Peyer's patch (tissue), 4 donors: Measurements from ENCODE around the gene DNMBP. TPM values are rescaled to one million over a fixed set of nuclear protein-coding genes. Genes with fewer than 3 reads are reported as not detected.

Experiments used
- DNase-seq, 3 donors: peaks; one replicate each; pipeline ENCODE4 v3.0.0-alpha.2; 2017 to 2019
- H3K27ac ChIP-seq, 4 donors: fragments of 200-600 bp; sonication (generic); one replicate each; pipeline ENCODE4 v1.5.1; 2016 to 2019
- H3K27me3 ChIP-seq, 2 donors: fragments of 200-600 bp; sonication (generic); one replicate each; pipeline ENCODE4 v1.5.1; 2019
- H3K36me3 ChIP-seq, 3 donors: fragments of 200-600 bp; sonication (generic); one replicate each; pipeline ENCODE4 v1.5.1; 2016 to 2019
- H3K4me1 ChIP-seq, 4 donors: fragments of 200-600 bp; sonication (generic); one replicate each; pipeline ENCODE4 v1.5.1; 2016 to 2019
- H3K4me3 ChIP-seq, 4 donors: fragments of 200-600 bp; sonication (generic); 1 replicate in 3 of 4; 2 replicates in 1 of 4; pipeline ENCODE4 v1.5.1; 2016 to 2019; ENCODE audit warnings: mild to moderate bottlenecking in 1 of 4
- H3K9me3 ChIP-seq, 4 donors: fragments of 200-600 bp; sonication (generic); one replicate each; pipeline ENCODE4 v1.5.1; 2016 to 2019; ENCODE audit warnings: mild to moderate bottlenecking in 1 of 4
- CTCF ChIP-seq, 6 experiments: fragments of 450-650 bp in 4 of 6; fragments of 200-600 bp in 2 of 6; sonication (generic) in 1 of 6; IDR thresholded peaks; one replicate each; pipeline ENCODE4 v1.5.1; 2017 to 2019; ENCODE audit warnings: antibody characterized with exemption in 6 of 6, mild to moderate bottlenecking in 3 of 6, moderate library complexity in 1 of 6
- POLR2A ChIP-seq, 2 donors: fragments of 450-650 bp; IDR thresholded peaks; one replicate each; pipeline ENCODE4 v1.5.1; 2017; ENCODE audit warnings: antibody characterized with exemption in 2 of 2, mild to moderate bottlenecking in 2 of 2, moderate library complexity in 2 of 2
- total RNA-seq, 4 donors: library from RNA; depleted of rRNA; stranded (reverse); fragments of >200 nt; gene quantifications; one replicate each; pipeline ENCODE4 v1.1.0, GENCODE V29; 2016

Gene DNMBP
- total RNA-seq, 4 donors from 2014 or later, result 53.6 to 96.0 (median 69.6) TPM

- TF ChIP-seq CTCF (IDR thresholded peaks at IDR 0.05), result no peak
- no peak for TF ChIP-seq POLR2A (IDR thresholded peaks at IDR 0.05)
- H3K4me1 ChIP-seq, result no peaks in the 10 kb centered on the region
- H3K27ac ChIP-seq, result peak overlapping the region in 1 of 4 donors; percentile 0
- DNase-seq, result no peak
- H3K9me3 ChIP-seq, result no peaks in the 10 kb centered on the region
- no peaks in the 10 kb centered on the region for H3K27me3 ChIP-seq
- no peak overlapping the region for H3K4me3 ChIP-seq
- no peaks in the 10 kb centered on the region for H3K36me3 ChIP-seq
These were observed 64.5 kb downstream of the DNMBP start for GRCh38 chr10:99945263-99945662.

GRCh38 chr10:99944860-99945259 is 64.9 kb downstream of the DNMBP start:
- Histone ChIP-seq H3K9me3 (no peaks in the 10 kb centered on the region), H3K4me1 (no peaks in the 10 kb centered on the region), H3K4me3 (no peak overlapping the region), H3K27me3 (no peaks in the 10 kb centered on the region), H3K36me3 (no peaks in the 10 kb centered on the region), H3K27ac (no peak overlapping the region)
- DNase-seq, result no peak
- no peak for TF ChIP-seq POLR2A (IDR thresholded peaks at IDR 0.05)
- no peak for TF ChIP-seq CTCF (IDR thresholded peaks at IDR 0.05)

- Histone ChIP-seq H3K4me1 (peaks cover 0 to 5% (median 0%) of the 10 kb centered on the region in 4 donors), H3K27me3 (no peaks in the 10 kb centered on the region), H3K4me3 (no peak overlapping the region), H3K36me3 (no peaks in the 10 kb centered on the region), H3K9me3 (no peaks in the 10 kb centered on the region), H3K27ac (no peak overlapping the region)
- TF ChIP-seq POLR2A (IDR thresholded peaks at IDR 0.05), result no peak
- TF ChIP-seq CTCF (IDR thresholded peaks at IDR 0.05), result no peak
- no peak for DNase-seq
These were observed 65.8 kb downstream of the DNMBP start for GRCh38 chr10:99943908-99944307.

- Histone ChIP-seq H3K4me3 (no peak overlapping the region), H3K4me1 (peaks cover 0 to 8% (median 0%) of the 10 kb centered on the region in 4 donors), H3K9me3 (no peaks in the 10 kb centered on the region)
These were observed 67.6 kb downstream of the DNMBP start for GRCh38 chr10:99941942-99942820.

GRCh38 chr10:99938563-99938962 is 71.2 kb downstream of the DNMBP start:
- Histone ChIP-seq H3K36me3 (no peaks in the 10 kb centered on the region), H3K4me3 (no peak overlapping the region), H3K9me3 (no peaks in the 10 kb centered on the region), H3K27ac (peak overlapping the region in 3 of 4 donors; percentile 25 to 78 (median 69)), H3K27me3 (no peaks in the 10 kb centered on the region), H3K4me1 (peaks cover 0 to 14% (median 0%) of the 10 kb centered on the region in 4 donors)
- TF ChIP-seq POLR2A (IDR thresholded peaks at IDR 0.05) (no peak), CTCF (IDR thresholded peaks at IDR 0.05) (no peak)
- no peak for DNase-seq

More at GRCh38 chr10:99941942-99942820, 67.6 kb downstream of the DNMBP start:
- Histone ChIP-seq H3K36me3 (no peaks in the 10 kb centered on the region), H3K27ac (no peak overlapping the region), H3K27me3 (no peaks in the 10 kb centered on the region)
- no peak for DNase-seq
- TF ChIP-seq POLR2A (IDR thresholded peaks at IDR 0.05) (no peak), CTCF (IDR thresholded peaks at IDR 0.05) (no peak)
